Epithelial cell of proximal tubule (primary cell): Measurements from ENCODE around the gene PTEN. TPM values are rescaled to one million over a fixed set of nuclear protein-coding genes. Genes with fewer than 3 reads are reported as not detected.

Source experiments
- DNase-seq: peaks from one replicate; pipeline ENCODE4 v3.0.0-alpha.2; 2011; ENCODE audit warnings: low read depth
- H3K4me3 ChIP-seq: 2 replicates; pipeline ENCODE4 v1.5.1; 2011; ENCODE audit warnings: low read depth, mild to moderate bottlenecking, low read length
- total RNA-seq: library from RNA; depleted of rRNA; stranded (reverse); fragments of >200 nt; gene quantifications from 2 replicates; pipeline ENCODE4 v1.2.3, GENCODE V29; 2015
- TF ChIP-seq, protein P1 (sequence below): conservative IDR thresholded peaks from 2 replicates; pipeline ENCODE4 v1.5.1; 2012; ENCODE audit warnings: low read depth, mild to moderate bottlenecking, low read length

The PTEN gene
- total RNA-seq, 1 donor from 2014 or later = 33.4 TPM

DNA sequence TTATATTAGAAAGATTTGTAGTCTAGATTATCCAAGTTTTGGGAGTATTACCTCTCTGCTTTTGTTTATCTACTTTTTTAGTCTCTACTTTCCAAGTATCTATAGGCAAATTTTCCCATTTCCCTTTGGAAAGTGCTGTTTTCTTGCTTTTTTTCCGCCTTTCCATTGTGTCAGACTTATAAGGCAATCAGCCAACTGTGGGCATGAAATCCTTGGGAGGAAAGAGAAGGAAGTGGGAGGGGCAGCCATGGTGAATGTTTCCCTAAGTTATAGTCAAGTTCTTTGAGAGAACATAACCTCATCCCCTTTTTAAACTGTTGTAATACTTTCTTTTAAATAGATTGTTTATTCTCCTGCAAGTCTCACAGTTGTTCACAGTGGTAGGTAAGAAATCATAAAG is 52.6 kb downstream of the PTEN start:
- no peak overlapping the region for H3K4me3 ChIP-seq
- TF ChIP-seq, protein P1, sequence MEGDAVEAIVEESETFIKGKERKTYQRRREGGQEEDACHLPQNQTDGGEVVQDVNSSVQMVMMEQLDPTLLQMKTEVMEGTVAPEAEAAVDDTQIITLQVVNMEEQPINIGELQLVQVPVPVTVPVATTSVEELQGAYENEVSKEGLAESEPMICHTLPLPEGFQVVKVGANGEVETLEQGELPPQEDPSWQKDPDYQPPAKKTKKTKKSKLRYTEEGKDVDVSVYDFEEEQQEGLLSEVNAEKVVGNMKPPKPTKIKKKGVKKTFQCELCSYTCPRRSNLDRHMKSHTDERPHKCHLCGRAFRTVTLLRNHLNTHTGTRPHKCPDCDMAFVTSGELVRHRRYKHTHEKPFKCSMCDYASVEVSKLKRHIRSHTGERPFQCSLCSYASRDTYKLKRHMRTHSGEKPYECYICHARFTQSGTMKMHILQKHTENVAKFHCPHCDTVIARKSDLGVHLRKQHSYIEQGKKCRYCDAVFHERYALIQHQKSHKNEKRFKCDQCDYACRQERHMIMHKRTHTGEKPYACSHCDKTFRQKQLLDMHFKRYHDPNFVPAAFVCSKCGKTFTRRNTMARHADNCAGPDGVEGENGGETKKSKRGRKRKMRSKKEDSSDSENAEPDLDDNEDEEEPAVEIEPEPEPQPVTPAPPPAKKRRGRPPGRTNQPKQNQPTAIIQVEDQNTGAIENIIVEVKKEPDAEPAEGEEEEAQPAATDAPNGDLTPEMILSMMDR = no peak
- peak; percentile 30 for DNase-seq

DNA sequence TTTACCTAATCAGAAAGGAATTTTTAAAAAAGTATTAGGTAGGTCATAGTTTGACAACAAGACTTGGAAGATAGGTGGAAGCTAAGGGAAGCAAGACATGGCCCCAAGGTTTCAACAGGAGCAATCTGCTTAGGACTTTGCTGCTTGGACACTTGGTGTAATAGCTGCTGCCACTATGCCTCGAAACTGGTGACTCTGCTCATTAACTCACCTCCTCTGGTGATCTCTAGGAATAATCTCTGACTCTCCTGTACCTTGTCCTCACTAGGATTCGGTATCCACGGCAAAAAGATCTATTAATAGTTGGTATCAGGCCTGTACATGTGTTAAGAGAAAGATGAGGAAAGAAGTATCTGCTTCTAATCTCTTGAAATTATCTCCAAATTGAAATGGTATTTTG is 53.1 kb downstream of the PTEN start:
- no peak for DNase-seq
- TF ChIP-seq, protein P1 = no peak
- H3K4me3 ChIP-seq = no peak overlapping the region

DNA sequence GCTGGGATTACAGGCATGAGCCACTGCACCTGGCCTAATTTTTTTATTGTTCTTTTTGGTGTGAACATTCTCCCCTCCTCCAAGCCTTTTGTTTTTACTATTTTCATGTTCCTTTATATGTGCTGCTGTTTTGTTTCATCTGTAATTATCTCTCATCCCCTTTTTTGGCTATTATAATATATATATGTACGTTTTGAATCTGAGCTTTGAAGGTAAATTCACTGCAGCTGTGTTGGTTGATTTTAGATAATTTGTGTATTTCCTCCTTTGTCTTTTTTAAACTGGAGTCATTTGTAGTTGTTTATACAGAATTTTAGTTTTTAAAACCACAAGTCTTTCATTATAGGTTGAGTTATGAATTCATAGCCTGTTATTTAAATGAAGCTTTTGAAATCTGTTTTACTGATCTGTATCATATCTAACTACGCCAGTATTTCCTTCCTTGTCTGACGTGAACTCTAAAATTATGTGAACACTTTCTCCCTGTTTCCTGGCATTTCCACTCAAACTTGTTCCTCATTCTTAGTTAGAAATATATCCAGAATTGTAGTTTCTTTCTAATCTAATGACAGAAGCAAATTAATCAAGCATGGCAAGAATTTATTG is 54.9 kb downstream of the PTEN start:
- TF ChIP-seq, protein P1 = no peak
- no peak for DNase-seq
- H3K4me3 ChIP-seq = no peak overlapping the region

DNA sequence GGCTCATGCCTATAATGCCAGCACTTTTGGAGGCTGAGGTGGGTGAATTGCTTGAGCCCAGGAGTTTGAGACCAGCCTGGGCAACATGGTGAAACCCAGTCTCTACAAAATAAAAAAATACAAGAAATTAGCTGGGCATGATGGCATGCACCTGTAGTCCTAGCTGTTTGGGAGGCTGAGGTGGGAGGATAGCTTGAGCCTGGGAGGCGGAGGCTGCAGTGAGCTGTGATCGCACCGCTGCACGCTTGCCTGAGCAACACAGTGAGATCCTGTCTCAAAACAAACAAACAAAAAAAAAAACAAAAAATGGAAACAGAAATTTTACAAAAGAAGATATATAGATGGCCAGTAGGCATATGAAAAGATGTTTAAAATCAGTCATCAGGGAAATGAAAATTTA is 57.1 kb downstream of the PTEN start:
- DNase-seq = no peak
- H3K4me3 ChIP-seq = no peak overlapping the region
- TF ChIP-seq, protein P1 = no peak

DNA sequence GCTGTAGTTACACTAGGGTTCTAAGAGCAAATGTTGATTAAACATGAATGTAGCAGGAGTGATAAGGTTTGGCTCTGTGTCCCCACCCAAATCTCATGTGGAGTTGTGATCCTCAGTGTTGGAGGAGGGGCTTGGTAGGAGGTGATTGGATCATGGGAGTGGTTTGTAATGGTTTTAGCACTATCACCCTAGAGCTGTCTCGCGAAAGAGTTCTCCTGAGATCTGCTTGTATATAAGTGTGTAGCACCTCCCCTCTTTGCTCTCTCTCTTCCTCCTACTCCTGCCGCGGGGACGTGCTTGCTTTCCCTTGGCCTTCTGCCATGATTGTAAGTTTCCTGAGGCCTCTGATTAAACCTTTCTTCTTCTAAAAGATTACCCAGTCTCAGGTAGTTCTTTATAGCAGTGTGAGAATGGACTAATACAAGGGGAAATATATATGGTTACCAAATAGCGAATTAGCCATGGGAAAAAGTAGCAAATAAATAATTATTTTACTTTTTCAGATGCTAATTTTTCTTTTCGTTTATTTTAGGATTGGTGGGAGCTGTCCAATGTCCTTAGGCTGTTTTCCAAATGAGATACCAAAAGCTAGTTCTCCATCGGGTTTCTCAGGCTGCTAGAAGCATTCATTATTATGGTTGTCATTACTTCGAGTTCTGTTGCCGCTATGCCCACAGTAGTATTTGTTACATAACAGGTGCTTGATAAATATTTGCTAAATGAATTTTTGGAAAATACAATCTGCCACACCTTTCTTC is 58.7 kb downstream of the PTEN start:
- H3K4me3 ChIP-seq = no peak overlapping the region
- TF ChIP-seq, protein P1 = no peak
- DNase-seq = no peak

DNA sequence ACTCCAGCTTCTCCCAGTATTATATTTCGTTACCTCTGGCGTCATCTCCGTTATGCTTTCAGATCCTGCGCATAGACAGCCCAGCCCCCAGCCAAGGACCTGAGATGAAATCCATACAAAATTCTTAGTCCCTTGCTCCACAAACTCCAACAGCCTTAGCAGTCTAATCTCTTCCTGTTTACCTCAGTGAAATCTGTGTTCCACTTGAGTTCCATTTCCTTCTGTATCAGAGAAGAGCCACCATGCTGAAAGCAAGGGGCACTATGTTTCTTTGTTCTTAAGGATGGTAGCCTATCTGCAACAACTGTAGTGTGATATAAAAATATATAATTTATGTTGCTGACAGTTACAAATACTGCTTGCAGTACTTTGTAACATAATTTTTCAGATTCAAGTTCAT is 59.8 kb downstream of the PTEN start:
- no peak for DNase-seq
- H3K4me3 ChIP-seq = no peak overlapping the region
- TF ChIP-seq, protein P1 = no peak

DNA sequence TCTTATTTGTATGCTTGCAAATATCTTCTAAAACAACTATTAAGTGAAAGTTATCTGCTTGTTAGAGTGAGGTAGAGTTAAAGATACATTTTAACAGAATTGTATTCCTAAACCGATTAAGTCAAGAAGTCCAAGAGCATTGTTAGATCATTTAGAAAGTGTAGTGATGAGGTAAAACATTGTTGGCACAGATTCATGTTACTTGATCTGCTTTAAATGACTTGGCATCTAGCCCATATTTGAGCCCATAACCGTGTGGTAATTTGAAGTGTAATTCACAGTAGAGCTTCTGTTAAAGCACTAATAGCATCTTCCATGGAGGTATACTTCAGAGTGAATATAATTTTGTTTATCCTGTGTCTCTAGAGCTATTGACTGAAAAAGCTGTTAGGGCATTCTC is 62.1 kb downstream of the PTEN start:
- no peak overlapping the region for H3K4me3 ChIP-seq
- no peak for DNase-seq
- TF ChIP-seq, protein P1 = no peak
